ENCODE measurements around the gene XYLT2.
A peak's percentile ranks its signal among the peaks of the same experiment; 100 is the strongest.

XYLT2 gene

GRCh38 chr17:50363217-50364060, 17.5 kb downstream of the XYLT2 start:
- DNase-seq = no peak
- Mint-ChIP-seq H3K9me3 (no peaks in the 10 kb centered on the region), H3K27me3 (no peaks in the 10 kb centered on the region), H3K4me3 (no peak overlapping the region), H3K4me1 (peaks cover 19% of the 10 kb centered on the region), H3K27ac (no peak overlapping the region)
- no peak for ATAC-seq

GRCh38 chr17:50364061-50364458, 18.1 kb downstream of the XYLT2 start:
- Mint-ChIP-seq H3K4me1 (peaks cover 19% of the 10 kb centered on the region), H3K9me3 (no peaks in the 10 kb centered on the region), H3K27me3 (no peaks in the 10 kb centered on the region), H3K27ac (peak overlapping the region in 1 of 2 donors; percentile 34), H3K4me3 (no peak overlapping the region)
- ATAC-seq (no peak), DNase-seq (no peak)

- no peaks in the 10 kb centered on the region for H3K27me3 Mint-ChIP-seq
- H3K4me1 Mint-ChIP-seq = peaks cover 19% of the 10 kb centered on the region
- DNase-seq = no peak
- no peaks in the 10 kb centered on the region for H3K9me3 Mint-ChIP-seq
- H3K27ac Mint-ChIP-seq = peak overlapping the region in 1 of 2 donors; percentile 48
- no peak for ATAC-seq
- H3K4me3 Mint-ChIP-seq = no peak overlapping the region
These were observed 18.8 kb downstream of the XYLT2 start for GRCh38 chr17:50364715-50365114.

- H3K27me3 Mint-ChIP-seq = no peaks in the 10 kb centered on the region
- DNase-seq (no peak), ATAC-seq (no peak)
- no peak overlapping the region for H3K27ac Mint-ChIP-seq
- H3K4me1 Mint-ChIP-seq = peaks cover 19% of the 10 kb centered on the region
- H3K4me3 Mint-ChIP-seq = no peak overlapping the region
- H3K9me3 Mint-ChIP-seq = no peaks in the 10 kb centered on the region
These were observed 19.2 kb downstream of the XYLT2 start for GRCh38 chr17:50365165-50365564.

- ATAC-seq (no peak), DNase-seq (no peak)
- peaks cover 19% of the 10 kb centered on the region for H3K4me1 Mint-ChIP-seq
- H3K27ac Mint-ChIP-seq = no peak overlapping the region
- no peaks in the 10 kb centered on the region for H3K27me3 Mint-ChIP-seq
- no peak overlapping the region for H3K4me3 Mint-ChIP-seq
- no peaks in the 10 kb centered on the region for H3K9me3 Mint-ChIP-seq
These were observed 19.9 kb downstream of the XYLT2 start for GRCh38 chr17:50365649-50366393.

- H3K27me3 Mint-ChIP-seq = no peaks in the 10 kb centered on the region
- no peak for DNase-seq
These were observed 21.5 kb downstream of the XYLT2 start for GRCh38 chr17:50367401-50367800.

GRCh38 chr17:50370052-50370451, 24.1 kb downstream of the XYLT2 start:
- H3K27ac Mint-ChIP-seq = no peak overlapping the region
- H3K4me3 Mint-ChIP-seq = no peak overlapping the region
- DNase-seq (no peak), ATAC-seq (no peak)
- H3K27me3 Mint-ChIP-seq = no peaks in the 10 kb centered on the region
- no peaks in the 10 kb centered on the region for H3K9me3 Mint-ChIP-seq
- peaks cover 18% of the 10 kb centered on the region for H3K4me1 Mint-ChIP-seq

More at GRCh38 chr17:50367401-50367800, 21.5 kb downstream of the XYLT2 start:
- Mint-ChIP-seq H3K4me3 (no peak overlapping the region), H3K27ac (no peak overlapping the region), H3K4me1 (peaks cover 25% of the 10 kb centered on the region), H3K9me3 (no peaks in the 10 kb centered on the region)
- no peak for ATAC-seq

GRCh38 chr17:50371526-50371925, 25.6 kb downstream of the XYLT2 start:
- DNase-seq (no peak), ATAC-seq (no peak)
- H3K9me3 Mint-ChIP-seq = no peaks in the 10 kb centered on the region
- peaks cover 18% of the 10 kb centered on the region for H3K4me1 Mint-ChIP-seq
- peak overlapping the region in 1 of 2 donors; percentile 86 for H3K27ac Mint-ChIP-seq
- H3K27me3 Mint-ChIP-seq = no peaks in the 10 kb centered on the region
- H3K4me3 Mint-ChIP-seq = peak overlapping the region; percentile 92 to 97

- H3K9me3 Mint-ChIP-seq = no peaks in the 10 kb centered on the region
- H3K4me1 Mint-ChIP-seq = peaks cover 18% of the 10 kb centered on the region
- DNase-seq (no peak), ATAC-seq (peak; percentile 17)
- no peaks in the 10 kb centered on the region for H3K27me3 Mint-ChIP-seq
- peak overlapping the region; percentile 99 to 100 for H3K27ac Mint-ChIP-seq
- peak overlapping the region; percentile 92 to 97 for H3K4me3 Mint-ChIP-seq
These were observed 26.4 kb downstream of the XYLT2 start for GRCh38 chr17:50372222-50372757.

- H3K4me1 Mint-ChIP-seq = peaks cover 18% of the 10 kb centered on the region
- peak within 1 kb of the TSS; percentile 92 to 97 for H3K4me3 Mint-ChIP-seq
- H3K27me3 Mint-ChIP-seq = no peaks in the 10 kb centered on the region
- peak within 1 kb of the TSS; percentile 99 to 100 for H3K27ac Mint-ChIP-seq
- peak; percentile 83 to 88 for DNase-seq
- peak; percentile 97 for ATAC-seq
- no peaks in the 10 kb centered on the region for H3K9me3 Mint-ChIP-seq
These were observed 27.0 kb downstream of the XYLT2 start, which contains the start of the genes EME1 and MRPL27 for GRCh38 chr17:50372758-50373556. Gene EME1, plus strand, starts transcription at chr17:50373229. Its CDS starts 1,980 bp downstream, at chr17:50375209. Gene MRPL27, minus strand, starts transcription at chr17:50373184. Its CDS starts 14 bp downstream, at chr17:50373170.

GRCh38 chr17:50373705-50374104, 27.8 kb downstream of the XYLT2 start:
- Mint-ChIP-seq H3K9me3 (no peaks in the 10 kb centered on the region), H3K4me3 (peak overlapping the region; percentile 92 to 97), H3K4me1 (peaks cover 18% of the 10 kb centered on the region), H3K27ac (peak overlapping the region; percentile 99 to 100), H3K27me3 (no peaks in the 10 kb centered on the region)
- DNase-seq = no peak
- no peak for ATAC-seq

GRCh38 chr17:50375858-50376538, 30.1 kb downstream of the XYLT2 start:
- DNase-seq (no peak), ATAC-seq (no peak)
- peaks cover 18% of the 10 kb centered on the region for H3K4me1 Mint-ChIP-seq
- H3K27me3 Mint-ChIP-seq = no peaks in the 10 kb centered on the region
- H3K4me3 Mint-ChIP-seq = no peak overlapping the region
- peak overlapping the region in 1 of 2 donors; percentile 34 for H3K27ac Mint-ChIP-seq
- H3K9me3 Mint-ChIP-seq = no peaks in the 10 kb centered on the region

GRCh38 chr17:50379351-50380132, 33.6 kb downstream of the XYLT2 start:
- DNase-seq = no peak
- Mint-ChIP-seq H3K9me3 (no peaks in the 10 kb centered on the region), H3K4me1 (no peaks in the 10 kb centered on the region), H3K27me3 (no peaks in the 10 kb centered on the region), H3K27ac (no peak overlapping the region), H3K4me3 (no peak overlapping the region)
- no peak for ATAC-seq

All from stimulated activated naive CD8-positive, alpha-beta T cell treated with anti-CD3 and anti-CD28 coated beads, Interleukin-15, amount 100 ng/mL, for 72 hours (primary cell).